HL-60 (cell line): ENCODE measurements around the gene CCDC194.

Experiments
- DNase-seq, 2 experiments: peaks; one replicate each; pipeline ENCODE4 v3.0.0-alpha.2; 2010 to 2020; ENCODE audit warnings: low read depth in 1 of 2, low spot score in 1 of 2
- H3K27ac ChIP-seq: fragments of 250-450 bp; sonication (Bioruptor Pico); replicated peaks from 2 replicates; pipeline ENCODE4 v1.5.1; 2020; ENCODE audit warnings: mild to moderate bottlenecking, moderate library complexity
- H3K27me3 ChIP-seq: fragments of 250-450 bp; sonication (Bioruptor Pico); 2 replicates; pipeline ENCODE4 v1.5.1; 2021; ENCODE audit warnings: mild to moderate bottlenecking, moderate library complexity; ENCODE audit not compliant: insufficient read depth, poor library complexity, severe bottlenecking
- H3K4me3 ChIP-seq: replicated peaks from 2 replicates; pipeline ENCODE4 v1.5.1; 2011; ENCODE audit warnings: mild to moderate bottlenecking, control low read depth, low read length; ENCODE audit not compliant: insufficient read depth
- CTCF ChIP-seq: IDR thresholded peaks from one replicate; pipeline ENCODE4 v1.5.1; 2011; ENCODE audit warnings: low read length, control low read depth, inconsistent platforms; ENCODE audit not compliant: insufficient read depth
- GABPA ChIP-seq: IDR thresholded peaks from 2 replicates; pipeline ENCODE4 v1.6.1; 2012; ENCODE audit warnings: low read depth
- POLR2AphosphoS5 ChIP-seq: IDR thresholded peaks from 2 replicates; pipeline ENCODE4 v1.6.1; 2012; ENCODE audit warnings: low read depth
- REST ChIP-seq: IDR thresholded peaks from 2 replicates; pipeline ENCODE4 v1.6.1; 2012; ENCODE audit warnings: low read depth; ENCODE audit not compliant: insufficient replicate concordance
- SPI1 ChIP-seq: IDR thresholded peaks from 2 replicates; pipeline ENCODE4 v1.6.1; 2012; ENCODE audit warnings: low read depth, mild to moderate bottlenecking, borderline replicate concordance
- long read RNA-seq: library from polyadenylated mRNA; unstranded; transcript quantifications from one replicate; pipeline ENCODE4 v2.0.0, GENCODE V29; 2020

CCDC194 gene
- long read RNA-seq = 0 reads

- Histone ChIP-seq H3K4me3 (no peak within 1 kb of the TSS), H3K27me3 (peaks cover 3% of the 10 kb centered on the region), H3K27ac (no peak within 1 kb of the TSS)
- no peak for DNase-seq
- TF ChIP-seq REST = no peak
Observed at GRCh38 chr19:17393914-17394313, at the start of gene CCDC194. Gene CCDC194, minus strand, starts transcription at chr19:17394196. Its CDS starts 38 bp downstream, at chr19:17394158.

GRCh38 chr19:17441241-17442021, 47.4 kb upstream of the CCDC194 start:
- no peak for TF ChIP-seq SPI1
- TF ChIP-seq CTCF = peak; percentile 17
- Histone ChIP-seq H3K27ac (no peak overlapping the region), H3K27me3 (no peaks in the 10 kb centered on the region), H3K4me3 (no peak overlapping the region)
- no peak for DNase-seq

- DNase-seq = no peak
- TF ChIP-seq CTCF (no peak), SPI1 (no peak), POLR2AphosphoS5 (no peak), REST (no peak), GABPA (no peak)
- no peaks in the 10 kb centered on the region for H3K27me3 ChIP-seq
- H3K4me3 ChIP-seq = no peak overlapping the region
- H3K27ac ChIP-seq = no peak overlapping the region
Observed at GRCh38 chr19:17436874-17437267, 42.9 kb upstream of the CCDC194 start.

GRCh38 chr19:17436094-17436873, 42.3 kb upstream of the CCDC194 start:
- no peak overlapping the region for H3K27ac ChIP-seq
- no peaks in the 10 kb centered on the region for H3K27me3 ChIP-seq
- no peak overlapping the region for H3K4me3 ChIP-seq
- TF ChIP-seq POLR2AphosphoS5 = no peak
- no peak for TF ChIP-seq REST
- TF ChIP-seq CTCF = no peak
- TF ChIP-seq GABPA = no peak
- TF ChIP-seq SPI1 = no peak
- no peak for DNase-seq
